WERI-Rb-1 (cell line): ENCODE results near the gene WWOX.

Experiments used
- DNase-seq: peaks from one replicate; pipeline ENCODE4 v3.0.0-alpha.2; 2020
- H3K27ac ChIP-seq: fragments of 250-450 bp; sonication (Bioruptor Pico); 2 replicates; pipeline ENCODE4 v1.5.1; 2020; ENCODE audit warnings: mild to moderate bottlenecking, moderate library complexity
- H3K27me3 ChIP-seq: fragments of 250-450 bp; sonication (Bioruptor Pico); 2 replicates; pipeline ENCODE4 v1.5.1; 2021; ENCODE audit warnings: mild to moderate bottlenecking, low read depth, moderate library complexity; ENCODE audit not compliant: insufficient read depth, severe bottlenecking
- H3K36me3 ChIP-seq: fragments of 250-450 bp; sonication (Bioruptor Pico); 2 replicates; pipeline ENCODE4 v1.5.1; 2020; ENCODE audit warnings: mild to moderate bottlenecking, moderate library complexity
- H3K4me3 ChIP-seq: 2 replicates; pipeline ENCODE4 v1.5.1; 2011; ENCODE audit warnings: low read depth, mild to moderate bottlenecking, control low read depth, low read length
- H3K9me3 ChIP-seq: fragments of 250-450 bp; sonication (Bioruptor Pico); 2 replicates; pipeline ENCODE4 v1.5.1; 2021; ENCODE audit warnings: mild to moderate bottlenecking, moderate library complexity; ENCODE audit not compliant: severe bottlenecking
- TF ChIP-seq, protein P1 (sequence below): IDR thresholded peaks from 2 replicates; pipeline ENCODE4 v1.5.1; 2011; ENCODE audit warnings: low read depth, mild to moderate bottlenecking, control low read depth, inconsistent platforms, low read length

The WWOX gene

GRCh38 chr16:78519896-78520295 is 420.4 kb downstream of the WWOX start:
- Histone ChIP-seq H3K36me3 (no peaks in the 10 kb centered on the region), H3K27ac (no peak overlapping the region), H3K4me3 (no peak overlapping the region), H3K27me3 (no peaks in the 10 kb centered on the region), H3K9me3 (no peaks in the 10 kb centered on the region)
- TF ChIP-seq, protein P1, sequence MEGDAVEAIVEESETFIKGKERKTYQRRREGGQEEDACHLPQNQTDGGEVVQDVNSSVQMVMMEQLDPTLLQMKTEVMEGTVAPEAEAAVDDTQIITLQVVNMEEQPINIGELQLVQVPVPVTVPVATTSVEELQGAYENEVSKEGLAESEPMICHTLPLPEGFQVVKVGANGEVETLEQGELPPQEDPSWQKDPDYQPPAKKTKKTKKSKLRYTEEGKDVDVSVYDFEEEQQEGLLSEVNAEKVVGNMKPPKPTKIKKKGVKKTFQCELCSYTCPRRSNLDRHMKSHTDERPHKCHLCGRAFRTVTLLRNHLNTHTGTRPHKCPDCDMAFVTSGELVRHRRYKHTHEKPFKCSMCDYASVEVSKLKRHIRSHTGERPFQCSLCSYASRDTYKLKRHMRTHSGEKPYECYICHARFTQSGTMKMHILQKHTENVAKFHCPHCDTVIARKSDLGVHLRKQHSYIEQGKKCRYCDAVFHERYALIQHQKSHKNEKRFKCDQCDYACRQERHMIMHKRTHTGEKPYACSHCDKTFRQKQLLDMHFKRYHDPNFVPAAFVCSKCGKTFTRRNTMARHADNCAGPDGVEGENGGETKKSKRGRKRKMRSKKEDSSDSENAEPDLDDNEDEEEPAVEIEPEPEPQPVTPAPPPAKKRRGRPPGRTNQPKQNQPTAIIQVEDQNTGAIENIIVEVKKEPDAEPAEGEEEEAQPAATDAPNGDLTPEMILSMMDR, result no peak
- DNase-seq, result no peak

GRCh38 chr16:78520470-78520869 is 421.0 kb downstream of the WWOX start:
- H3K4me3 ChIP-seq, result no peak overlapping the region
- H3K27ac ChIP-seq, result no peak overlapping the region
- no peak for DNase-seq
- no peaks in the 10 kb centered on the region for H3K9me3 ChIP-seq
- no peaks in the 10 kb centered on the region for H3K36me3 ChIP-seq
- TF ChIP-seq, protein P1, result no peak
- no peaks in the 10 kb centered on the region for H3K27me3 ChIP-seq

DNA sequence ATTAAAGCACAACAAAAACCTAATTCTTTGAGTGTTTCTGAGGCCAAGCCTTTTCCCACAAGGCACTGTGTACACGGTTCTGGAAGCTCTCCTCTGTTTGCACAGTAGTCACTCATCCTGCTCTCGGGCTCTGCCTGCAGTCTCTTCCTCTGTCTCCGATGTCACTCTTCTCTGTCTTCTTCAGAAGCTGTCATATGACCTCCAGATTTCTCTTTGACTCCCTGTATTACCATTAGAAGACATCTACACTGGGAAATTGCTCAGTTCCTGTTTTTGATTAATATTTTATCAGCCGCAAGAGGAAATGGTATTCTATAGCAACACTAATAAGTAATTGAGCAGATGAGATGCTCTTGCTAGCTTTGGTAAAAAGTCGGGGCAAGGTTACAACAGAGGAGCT is 422.9 kb downstream of the WWOX start:
- Histone ChIP-seq H3K4me3 (no peak overlapping the region), H3K9me3 (no peaks in the 10 kb centered on the region)

DNA sequence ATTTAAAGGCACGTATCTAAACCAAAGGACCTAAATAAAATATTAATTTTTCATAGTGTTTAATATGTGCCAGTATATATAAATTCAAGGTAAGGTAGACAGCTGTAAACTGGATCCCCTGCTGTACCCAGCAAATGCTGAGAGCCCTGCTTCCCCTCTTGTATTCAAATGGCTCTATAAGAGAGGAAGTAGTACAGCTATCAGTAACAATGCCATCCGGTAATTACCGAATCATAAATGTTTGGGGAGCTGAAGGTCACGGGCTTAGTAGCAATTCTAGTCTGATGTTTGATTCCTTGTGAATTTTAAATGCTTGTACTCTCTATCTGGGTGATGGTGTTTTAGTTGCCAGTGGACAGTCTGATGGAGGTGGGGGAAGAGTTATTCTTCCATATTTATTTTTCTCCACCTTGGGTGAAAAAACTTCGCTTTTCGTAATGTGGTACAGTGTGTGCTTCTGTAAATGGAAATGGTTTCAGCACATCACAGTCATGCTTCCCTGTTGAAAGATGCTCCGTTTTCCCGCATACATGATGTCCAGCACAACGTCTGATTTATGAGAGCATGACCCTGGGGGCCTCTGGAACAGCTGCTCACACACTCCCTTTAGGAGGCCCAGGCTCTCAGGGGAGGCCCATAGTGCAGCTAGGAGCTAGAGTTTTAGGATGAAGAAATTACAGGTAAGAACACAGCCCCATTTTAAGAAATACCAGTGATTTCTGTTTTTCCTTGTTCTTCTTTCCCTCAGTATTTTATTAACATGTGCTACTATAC is 423.9 kb downstream of the WWOX start:
- Histone ChIP-seq H3K27ac (no peak overlapping the region), H3K27me3 (no peaks in the 10 kb centered on the region), H3K36me3 (no peaks in the 10 kb centered on the region), H3K9me3 (no peaks in the 10 kb centered on the region), H3K4me3 (no peak overlapping the region)
- TF ChIP-seq, protein P1, result no peak
- no peak for DNase-seq

More for the DNA sequence above, 422.9 kb downstream of the WWOX start:
- H3K27me3 ChIP-seq, result no peaks in the 10 kb centered on the region
- TF ChIP-seq, protein P1, result no peak
- H3K36me3 ChIP-seq, result no peaks in the 10 kb centered on the region
- H3K27ac ChIP-seq, result no peak overlapping the region
- no peak for DNase-seq

GRCh38 chr16:78524066-78524595 is 424.7 kb downstream of the WWOX start:
- Histone ChIP-seq H3K9me3 (no peaks in the 10 kb centered on the region), H3K36me3 (no peaks in the 10 kb centered on the region), H3K27me3 (no peaks in the 10 kb centered on the region), H3K27ac (no peak overlapping the region), H3K4me3 (no peak overlapping the region)
- TF ChIP-seq, protein P1, result no peak
- DNase-seq, result no peak

DNA sequence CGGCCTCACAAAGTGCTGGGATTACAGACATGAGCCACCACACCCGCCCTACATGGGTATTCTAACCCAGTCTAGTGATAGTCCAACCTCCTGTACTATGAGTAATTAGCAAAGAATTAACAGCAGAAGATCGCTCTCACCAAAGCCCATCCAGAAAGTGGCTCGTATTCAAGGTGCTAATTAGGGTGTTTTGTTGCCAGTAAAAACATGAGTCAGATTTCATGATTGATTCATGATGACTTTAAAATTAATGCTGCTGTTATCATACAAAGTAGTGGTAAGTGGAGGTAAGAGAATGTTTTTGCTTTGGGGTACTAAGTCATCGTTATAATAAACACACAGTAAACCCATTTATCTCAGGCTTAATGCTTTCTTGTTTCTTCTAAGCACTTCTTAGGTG is 428.8 kb downstream of the WWOX start:
- H3K27ac ChIP-seq, result no peak overlapping the region
- no peaks in the 10 kb centered on the region for H3K27me3 ChIP-seq
- DNase-seq, result no peak
- no peaks in the 10 kb centered on the region for H3K36me3 ChIP-seq
- H3K9me3 ChIP-seq, result no peaks in the 10 kb centered on the region
- H3K4me3 ChIP-seq, result no peak overlapping the region
- TF ChIP-seq, protein P1, result no peak
